Epithelial cell of proximal tubule (primary cell): ENCODE results near the gene CST9. TPM values are rescaled to one million over a fixed set of nuclear protein-coding genes. Genes with fewer than 3 reads are reported as not detected.
A peak's percentile ranks its signal among the peaks of the same experiment; 100 is the strongest.
"Not testable (repeated sequence)": the region's sequence is repeated elsewhere in the genome, so short reads cannot be mapped to it uniquely, and the experiment has no call there.

Experiments
- DNase-seq: peaks from one replicate; pipeline ENCODE4 v3.0.0-alpha.2; 2011; ENCODE audit warnings: low read depth
- H3K4me3 ChIP-seq: 2 replicates; pipeline ENCODE4 v1.5.1; 2011; ENCODE audit warnings: low read depth, mild to moderate bottlenecking, low read length
- total RNA-seq: library from RNA; depleted of rRNA; stranded (reverse); fragments of >200 nt; gene quantifications from 2 replicates; pipeline ENCODE4 v1.2.3, GENCODE V29; 2015
- TF ChIP-seq, protein P1 (sequence below): conservative IDR thresholded peaks from 2 replicates; pipeline ENCODE4 v1.5.1; 2012; ENCODE audit warnings: low read depth, mild to moderate bottlenecking, low read length

The CST9 gene
- total RNA-seq, 1 donor from 2014 or later: not detected

DNA sequence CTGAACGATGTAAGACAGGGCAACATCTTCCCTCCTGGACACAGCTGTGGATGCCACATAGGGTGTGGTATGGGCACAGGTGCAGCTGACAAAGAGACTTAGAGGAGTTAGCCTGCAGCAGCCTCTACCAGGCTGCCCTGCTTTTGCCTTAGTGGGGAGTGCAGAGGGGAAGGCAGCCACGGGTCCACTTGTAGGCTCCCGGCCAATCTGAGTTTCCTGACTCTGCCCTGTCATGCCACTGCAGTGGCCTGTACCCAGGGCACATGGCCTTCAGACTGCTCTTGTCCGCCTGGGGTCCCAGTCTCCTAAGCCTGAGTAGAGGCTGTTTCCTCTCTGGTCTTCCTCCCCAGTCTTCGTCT lies 20.3 kb downstream of the CST9 start:
- H3K4me3 ChIP-seq: no peak overlapping the region
- TF ChIP-seq, protein P1, sequence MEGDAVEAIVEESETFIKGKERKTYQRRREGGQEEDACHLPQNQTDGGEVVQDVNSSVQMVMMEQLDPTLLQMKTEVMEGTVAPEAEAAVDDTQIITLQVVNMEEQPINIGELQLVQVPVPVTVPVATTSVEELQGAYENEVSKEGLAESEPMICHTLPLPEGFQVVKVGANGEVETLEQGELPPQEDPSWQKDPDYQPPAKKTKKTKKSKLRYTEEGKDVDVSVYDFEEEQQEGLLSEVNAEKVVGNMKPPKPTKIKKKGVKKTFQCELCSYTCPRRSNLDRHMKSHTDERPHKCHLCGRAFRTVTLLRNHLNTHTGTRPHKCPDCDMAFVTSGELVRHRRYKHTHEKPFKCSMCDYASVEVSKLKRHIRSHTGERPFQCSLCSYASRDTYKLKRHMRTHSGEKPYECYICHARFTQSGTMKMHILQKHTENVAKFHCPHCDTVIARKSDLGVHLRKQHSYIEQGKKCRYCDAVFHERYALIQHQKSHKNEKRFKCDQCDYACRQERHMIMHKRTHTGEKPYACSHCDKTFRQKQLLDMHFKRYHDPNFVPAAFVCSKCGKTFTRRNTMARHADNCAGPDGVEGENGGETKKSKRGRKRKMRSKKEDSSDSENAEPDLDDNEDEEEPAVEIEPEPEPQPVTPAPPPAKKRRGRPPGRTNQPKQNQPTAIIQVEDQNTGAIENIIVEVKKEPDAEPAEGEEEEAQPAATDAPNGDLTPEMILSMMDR: no peak
- no peak for DNase-seq

DNA sequence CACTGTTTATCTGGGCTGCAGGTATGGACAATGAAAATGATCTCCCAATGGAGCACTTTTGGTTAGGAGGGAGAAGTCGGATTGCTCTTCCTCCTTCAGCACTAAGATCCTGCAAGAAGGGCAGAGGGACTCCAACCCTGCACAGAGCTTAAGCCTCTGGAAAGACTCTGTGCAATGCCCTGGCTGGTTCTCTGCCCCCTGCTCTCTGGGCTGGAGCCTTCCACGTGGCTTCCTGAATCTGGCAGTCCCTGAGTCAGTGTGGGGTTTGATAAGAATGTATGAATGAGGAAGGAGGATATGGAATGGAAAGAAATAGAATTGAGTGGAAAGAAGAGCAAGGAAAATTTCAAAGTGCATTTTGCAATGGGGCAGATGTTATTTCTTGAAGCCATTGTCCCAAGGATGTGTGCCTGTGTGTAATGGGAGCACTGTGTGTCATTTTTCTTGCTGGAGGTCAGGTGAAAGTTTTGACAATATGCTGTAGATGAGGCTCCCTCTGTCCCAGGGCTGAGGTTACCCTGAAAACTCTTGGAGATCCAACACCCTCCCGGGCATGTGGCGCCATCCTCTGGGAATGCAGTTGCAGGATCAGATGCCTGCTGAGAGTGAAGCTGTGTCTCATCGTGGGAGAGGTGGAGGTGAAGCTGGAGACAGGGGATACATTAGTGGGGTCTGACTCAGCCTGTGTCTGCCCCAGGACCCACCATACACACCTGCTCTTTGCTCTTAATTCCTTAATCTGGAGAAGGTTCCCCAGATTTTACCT lies 21.1 kb downstream of the CST9 start:
- TF ChIP-seq, protein P1: peak; percentile 15
- DNase-seq: no peak
- no peak overlapping the region for H3K4me3 ChIP-seq

DNA sequence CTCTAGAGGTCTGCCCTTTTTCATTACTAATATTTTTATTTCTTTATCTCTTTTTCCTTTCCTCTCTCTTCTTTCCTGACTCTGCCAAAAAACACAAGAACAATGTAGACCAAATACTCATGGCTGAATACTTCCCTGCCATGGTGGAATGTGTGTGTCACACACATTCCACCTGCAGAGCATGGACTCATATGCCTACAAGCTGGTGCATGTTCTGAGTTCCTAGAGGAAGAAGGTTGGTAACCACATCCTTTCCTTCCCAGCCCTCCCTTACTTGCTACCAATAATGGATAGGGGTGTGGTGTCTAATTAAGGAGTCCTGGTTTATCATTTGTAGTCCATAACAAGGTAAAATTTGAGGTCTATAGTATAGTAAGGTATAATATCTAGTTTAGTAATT lies 22.2 kb downstream of the CST9 start:
- peak; percentile 9 for DNase-seq
- H3K4me3 ChIP-seq: no peak overlapping the region
- TF ChIP-seq, protein P1: no peak

DNA sequence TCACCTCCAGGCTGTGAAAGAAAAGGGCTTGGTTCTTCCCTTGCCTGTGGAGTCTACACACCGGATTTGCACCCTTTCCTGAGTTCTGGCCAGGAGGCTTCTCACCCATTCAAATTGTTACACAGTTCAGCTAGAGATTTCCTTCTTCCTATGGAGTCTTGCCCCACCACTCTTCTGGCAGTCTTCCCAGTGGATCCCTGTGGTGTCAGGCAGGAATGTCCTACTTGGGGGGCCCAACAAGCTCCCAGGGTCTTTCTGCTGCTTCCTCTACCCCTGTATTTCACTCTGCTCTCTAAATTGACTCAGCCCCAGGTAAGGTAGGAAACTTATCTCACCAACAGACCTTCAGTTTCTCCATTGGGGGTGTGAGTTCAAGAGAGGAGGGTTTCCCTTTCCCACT lies 23.4 kb downstream of the CST9 start:
- TF ChIP-seq, protein P1: no peak
- no peak for DNase-seq
- no peak overlapping the region for H3K4me3 ChIP-seq

DNA sequence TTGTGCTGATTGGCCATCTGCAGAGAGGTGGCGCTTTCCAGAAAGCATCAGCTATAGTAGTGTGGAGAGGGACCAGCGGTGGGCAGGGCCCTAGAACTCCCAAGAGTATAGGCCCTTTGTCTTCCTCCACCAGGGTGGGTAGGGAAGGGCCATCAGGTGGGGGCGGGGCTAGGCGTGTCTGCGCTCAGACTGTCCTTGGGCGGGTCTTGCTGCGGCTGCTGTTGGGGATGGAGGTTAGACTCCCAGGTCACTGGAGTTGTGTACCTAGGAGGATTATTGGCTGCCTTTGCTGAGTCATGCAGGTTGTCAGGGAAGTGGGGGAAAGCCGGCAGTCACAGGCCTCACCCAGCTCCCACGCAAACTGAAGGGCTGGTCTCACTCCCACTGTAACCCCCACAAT lies 23.9 kb downstream of the CST9 start:
- not testable (repeated sequence) for H3K4me3 ChIP-seq, DNase-seq

DNA sequence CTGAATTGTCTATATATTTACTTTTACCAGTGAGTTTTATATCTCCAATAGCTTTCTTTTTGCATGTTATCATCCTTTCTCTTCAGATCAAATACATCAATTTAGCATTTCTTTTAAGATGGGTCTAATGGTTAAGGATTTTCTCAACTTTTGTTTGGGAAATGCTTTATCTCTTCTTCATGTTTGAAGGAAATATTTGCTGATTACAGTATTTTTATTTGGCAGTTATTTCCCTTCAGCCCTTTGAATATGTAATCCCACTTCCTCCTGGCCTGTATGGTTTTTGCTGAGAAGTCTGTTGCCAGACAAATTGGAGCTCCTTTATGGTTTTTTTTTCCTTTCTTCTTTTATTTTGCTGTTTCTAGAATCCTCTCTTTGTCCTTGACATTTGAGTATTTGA lies 30.7 kb downstream of the CST9 start:
- TF ChIP-seq, protein P1: no peak
- DNase-seq: no peak
- H3K4me3 ChIP-seq: no peak overlapping the region

DNA sequence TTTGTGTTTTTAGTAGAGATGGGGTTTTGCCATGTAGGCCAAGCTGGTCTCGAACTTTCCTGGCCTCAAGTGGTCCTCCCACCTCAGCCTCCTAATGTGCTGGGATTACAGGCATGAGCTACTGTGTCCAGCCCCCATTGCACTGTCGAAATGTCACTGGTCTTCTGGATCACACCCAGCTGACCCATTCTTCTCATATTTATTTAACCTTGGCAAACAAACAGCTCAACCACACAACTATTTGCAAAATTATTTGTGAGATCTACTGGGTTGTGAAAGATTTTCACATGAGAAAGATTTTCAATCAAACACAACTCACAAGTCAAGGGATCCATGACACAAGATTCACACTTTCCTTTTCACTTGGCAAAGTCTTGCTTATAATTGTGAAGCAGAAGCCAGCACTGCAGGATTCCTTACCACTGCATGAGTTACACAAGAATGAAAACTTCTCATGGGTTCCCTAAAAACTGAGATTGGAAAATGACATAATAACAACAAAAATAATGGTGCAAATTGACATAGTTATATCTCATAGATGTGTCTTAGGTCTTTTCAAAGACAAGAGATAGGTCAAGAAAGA lies 35.4 kb downstream of the CST9 start:
- TF ChIP-seq, protein P1: no peak
- no peak for DNase-seq
- no peak overlapping the region for H3K4me3 ChIP-seq
